ENCODE results near the gene ALDH3A2.
A peak's percentile ranks its signal among the peaks of the same experiment; 100 is the strongest.

The ALDH3A2 gene

GRCh38 chr17:19651451-19652238 lies 3.1 kb downstream of the ALDH3A2 start:
- Histone ChIP-seq H3K27ac (ENCODE audit: low read depth, low read length) (peak overlapping the region; percentile 48), H2AFZ (ENCODE audit: low read length, unreplicated experiment) (no peak overlapping the region), H3K36me3 (ENCODE audit: insufficient read depth, low read length) (peaks cover 10% of the 10 kb centered on the region), H3K4me3 (ENCODE audit: low read depth, low read length) (peak overlapping the region; percentile 47), H3K27me3 (ENCODE audit: insufficient read depth, low read length) (no peaks in the 10 kb centered on the region), H3K79me2 (ENCODE audit: control insufficient read depth, insufficient read depth, low read length, unreplicated experiment) (peaks cover 32% of the 10 kb centered on the region), H3K4me1 (ENCODE audit: control insufficient read depth, insufficient read depth, low read length, unreplicated experiment) (peaks cover 32% of the 10 kb centered on the region)

GRCh38 chr17:19652595-19652994 lies 4.0 kb downstream of the ALDH3A2 start:
- Histone ChIP-seq H3K27ac (ENCODE audit: low read depth, low read length) (peak overlapping the region; percentile 12; the same call in 1 of the 2 replicates), H2AFZ (ENCODE audit: low read length, unreplicated experiment) (no peak overlapping the region), H3K4me1 (ENCODE audit: control insufficient read depth, insufficient read depth, low read length, unreplicated experiment) (peaks cover 22% of the 10 kb centered on the region), H3K79me2 (ENCODE audit: control insufficient read depth, insufficient read depth, low read length, unreplicated experiment) (peaks cover 32% of the 10 kb centered on the region), H3K27me3 (ENCODE audit: insufficient read depth, low read length) (no peaks in the 10 kb centered on the region), H3K36me3 (ENCODE audit: insufficient read depth, low read length) (peaks cover 17% of the 10 kb centered on the region), H3K4me3 (ENCODE audit: low read depth, low read length) (peak overlapping the region; percentile 47; the same call in 1 of the 2 replicates)

- Histone ChIP-seq H3K27ac (ENCODE audit: low read depth, low read length) (no peak overlapping the region), H3K4me1 (ENCODE audit: control insufficient read depth, insufficient read depth, low read length, unreplicated experiment) (peaks cover 20% of the 10 kb centered on the region), H3K79me2 (ENCODE audit: control insufficient read depth, insufficient read depth, low read length, unreplicated experiment) (peaks cover 28% of the 10 kb centered on the region), H3K4me3 (ENCODE audit: low read depth, low read length) (no peak overlapping the region), H3K36me3 (ENCODE audit: insufficient read depth, low read length) (peaks cover 24% of the 10 kb centered on the region), H2AFZ (ENCODE audit: low read length, unreplicated experiment) (no peak overlapping the region), H3K27me3 (ENCODE audit: insufficient read depth, low read length) (no peaks in the 10 kb centered on the region)
Observed at GRCh38 chr17:19654342-19654886, 5.9 kb downstream of the ALDH3A2 start.

GRCh38 chr17:19654896-19655295 lies 6.3 kb downstream of the ALDH3A2 start:
- no peak overlapping the region for H3K27ac ChIP-seq (ENCODE audit: low read depth, low read length)
- no peak overlapping the region for H2AFZ ChIP-seq (ENCODE audit: low read length, unreplicated experiment)
- no peaks in the 10 kb centered on the region for H3K27me3 ChIP-seq (ENCODE audit: insufficient read depth, low read length)
- H3K36me3 ChIP-seq (ENCODE audit: insufficient read depth, low read length) = peaks cover 24% of the 10 kb centered on the region
- H3K4me3 ChIP-seq (ENCODE audit: low read depth, low read length) = no peak overlapping the region
- H3K4me1 ChIP-seq (ENCODE audit: control insufficient read depth, insufficient read depth, low read length, unreplicated experiment) = peaks cover 20% of the 10 kb centered on the region
- H3K79me2 ChIP-seq (ENCODE audit: control insufficient read depth, insufficient read depth, low read length, unreplicated experiment) = peaks cover 25% of the 10 kb centered on the region

- peaks cover 14% of the 10 kb centered on the region for H3K79me2 ChIP-seq (ENCODE audit: control insufficient read depth, insufficient read depth, low read length, unreplicated experiment)
- H3K27me3 ChIP-seq (ENCODE audit: insufficient read depth, low read length) = no peaks in the 10 kb centered on the region
- H2AFZ ChIP-seq (ENCODE audit: low read length, unreplicated experiment) = no peak overlapping the region
- H3K4me1 ChIP-seq (ENCODE audit: control insufficient read depth, insufficient read depth, low read length, unreplicated experiment) = peaks cover 15% of the 10 kb centered on the region
- H3K36me3 ChIP-seq (ENCODE audit: insufficient read depth, low read length) = peaks cover 24% of the 10 kb centered on the region
- no peak overlapping the region for H3K27ac ChIP-seq (ENCODE audit: low read depth, low read length)
- no peak overlapping the region for H3K4me3 ChIP-seq (ENCODE audit: low read depth, low read length)
Observed at GRCh38 chr17:19656336-19656735, 7.8 kb downstream of the ALDH3A2 start.

GRCh38 chr17:19656851-19657581 lies 8.5 kb downstream of the ALDH3A2 start:
- no peak overlapping the region for H2AFZ ChIP-seq (ENCODE audit: low read length, unreplicated experiment)
- H3K27me3 ChIP-seq (ENCODE audit: insufficient read depth, low read length) = no peaks in the 10 kb centered on the region
- peaks cover 8% of the 10 kb centered on the region for H3K4me1 ChIP-seq (ENCODE audit: control insufficient read depth, insufficient read depth, low read length, unreplicated experiment)
- no peak overlapping the region for H3K4me3 ChIP-seq (ENCODE audit: low read depth, low read length)
- peaks cover 7% of the 10 kb centered on the region for H3K79me2 ChIP-seq (ENCODE audit: control insufficient read depth, insufficient read depth, low read length, unreplicated experiment)
- H3K36me3 ChIP-seq (ENCODE audit: insufficient read depth, low read length) = peaks cover 24% of the 10 kb centered on the region
- H3K27ac ChIP-seq (ENCODE audit: low read depth, low read length) = no peak overlapping the region

- Histone ChIP-seq H3K4me3 (ENCODE audit: low read depth, low read length) (no peak overlapping the region), H3K79me2 (ENCODE audit: control insufficient read depth, insufficient read depth, low read length, unreplicated experiment) (no peaks in the 10 kb centered on the region), H3K27me3 (ENCODE audit: insufficient read depth, low read length) (no peaks in the 10 kb centered on the region), H2AFZ (ENCODE audit: low read length, unreplicated experiment) (no peak overlapping the region), H3K27ac (ENCODE audit: low read depth, low read length) (no peak overlapping the region), H3K36me3 (ENCODE audit: insufficient read depth, low read length) (peaks cover 28% of the 10 kb centered on the region), H3K4me1 (ENCODE audit: control insufficient read depth, insufficient read depth, low read length, unreplicated experiment) (no peaks in the 10 kb centered on the region)
Observed at GRCh38 chr17:19659366-19660177, 11.0 kb downstream of the ALDH3A2 start.

- no peaks in the 10 kb centered on the region for H3K79me2 ChIP-seq (ENCODE audit: control insufficient read depth, insufficient read depth, low read length, unreplicated experiment)
- H3K4me3 ChIP-seq (ENCODE audit: low read depth, low read length) = no peak overlapping the region
- H3K27me3 ChIP-seq (ENCODE audit: insufficient read depth, low read length) = no peaks in the 10 kb centered on the region
- H3K4me1 ChIP-seq (ENCODE audit: control insufficient read depth, insufficient read depth, low read length, unreplicated experiment) = no peaks in the 10 kb centered on the region
- peaks cover 21% of the 10 kb centered on the region for H3K36me3 ChIP-seq (ENCODE audit: insufficient read depth, low read length)
- no peak overlapping the region for H2AFZ ChIP-seq (ENCODE audit: low read length, unreplicated experiment)
- no peak overlapping the region for H3K27ac ChIP-seq (ENCODE audit: low read depth, low read length)
Observed at GRCh38 chr17:19660219-19660870, 11.8 kb downstream of the ALDH3A2 start.

GRCh38 chr17:19661121-19661520 lies 12.6 kb downstream of the ALDH3A2 start:
- Histone ChIP-seq H3K36me3 (ENCODE audit: insufficient read depth, low read length) (peaks cover 18% of the 10 kb centered on the region), H3K79me2 (ENCODE audit: control insufficient read depth, insufficient read depth, low read length, unreplicated experiment) (no peaks in the 10 kb centered on the region), H3K4me3 (ENCODE audit: low read depth, low read length) (no peak overlapping the region), H3K4me1 (ENCODE audit: control insufficient read depth, insufficient read depth, low read length, unreplicated experiment) (no peaks in the 10 kb centered on the region), H2AFZ (ENCODE audit: low read length, unreplicated experiment) (no peak overlapping the region), H3K27me3 (ENCODE audit: insufficient read depth, low read length) (no peaks in the 10 kb centered on the region), H3K27ac (ENCODE audit: low read depth, low read length) (no peak overlapping the region)

GRCh38 chr17:19663097-19663496 lies 14.5 kb downstream of the ALDH3A2 start:
- H2AFZ ChIP-seq (ENCODE audit: low read length, unreplicated experiment) = no peak overlapping the region
- H3K27ac ChIP-seq (ENCODE audit: low read depth, low read length) = no peak overlapping the region
- H3K79me2 ChIP-seq (ENCODE audit: control insufficient read depth, insufficient read depth, low read length, unreplicated experiment) = no peaks in the 10 kb centered on the region
- H3K4me1 ChIP-seq (ENCODE audit: control insufficient read depth, insufficient read depth, low read length, unreplicated experiment) = no peaks in the 10 kb centered on the region
- peaks cover 6% of the 10 kb centered on the region; the same call in 1 of the 2 replicates for H3K36me3 ChIP-seq (ENCODE audit: insufficient read depth, low read length)
- no peak overlapping the region for H3K4me3 ChIP-seq (ENCODE audit: low read depth, low read length)
- no peaks in the 10 kb centered on the region for H3K27me3 ChIP-seq (ENCODE audit: insufficient read depth, low read length)
